Measurements from ENCODE around the gene CCDC85A. TPM values are rescaled to one million over a fixed set of nuclear protein-coding genes. Genes with fewer than 3 reads are reported as not detected.

CCDC85A gene
- total RNA-seq, 1 experiment from 2014 or later: 0.10 TPM

GRCh38 chr2:56185582-56186046, 1.8 kb downstream of the CCDC85A start:
- ChIA-PET CTCF (interaction anchor here (3.5 kb wide), 1 partner anchor 565 kb away, joined by 22 read pairs; no protein-coding TSS in a partner anchor), RAD21 (ENCODE audit: low non-redundant PET in 1 of 2, low total read pairs in 2 of 2, uncharacterized antibody in 2 of 2, unreplicated experiment in 2 of 2) (no interaction called here), POLR2A (no interaction called here)
- H2AFZ ChIP-seq (ENCODE audit: low read depth, low read length, poor library complexity, severe bottlenecking): peak overlapping the region; percentile 98
- no TSS peak for BruUV-seq (replicated peaks)
- H3K27ac ChIP-seq (ENCODE audit: low read depth, low read length): no peak overlapping the region
- H3K9ac ChIP-seq (ENCODE audit: low read length): no peak overlapping the region
- TF ChIP-seq CTCF (IDR thresholded peaks at IDR 0.05 in 2 of 3, conservative IDR thresholded peaks at IDR 0.05 in 1 of 3; ENCODE audit: borderline replicate concordance in 1 of 3, insufficient read depth in 1 of 3, low read depth in 2 of 3, low read length in 2 of 3) (peak in 2 of 3 experiments; percentile 28 to 32; a peak in 4 of 6 replicates), ZFX (IDR thresholded peaks at IDR 0.05) (no peak), FOSL1 (IDR thresholded peaks at IDR 0.05; ENCODE audit: low read depth) (no peak), EGR1 (IDR thresholded peaks at IDR 0.05; ENCODE audit: low read depth) (no peak), SIN3A (IDR thresholded peaks at IDR 0.05; ENCODE audit: low read depth) (no peak), POLR2AphosphoS5 (IDR thresholded peaks at IDR 0.05; ENCODE audit: low read depth, low read length) (no peak), ZNF274 (IDR thresholded peaks at IDR 0.05; ENCODE audit: low read depth, low read length) (no peak), TCF7L2 (IDR thresholded peaks at IDR 0.05; ENCODE audit: borderline replicate concordance, extremely low read depth, insufficient read depth, insufficient read length) (no peak)
- ATAC-seq (peak; percentile 53), DNase-seq (ENCODE audit: low read depth, low spot score) (no peak)
- peak overlapping the region; percentile 45 to 63 for H3K4me3 ChIP-seq (replicated peaks in 1 of 2; ENCODE audit: low read depth in 1 of 2, low read length in 2 of 2)
- H3K36me3 ChIP-seq (ENCODE audit: control insufficient read depth in 1 of 2, insufficient read depth in 2 of 2, low read length in 2 of 2): no peaks in the 10 kb centered on the region
- no peaks in the 10 kb centered on the region for H3K9me2 ChIP-seq (ENCODE audit: insufficient read depth)
- intact Hi-C loops (cut with micrococcal nuclease): loop anchor here (5.0 kb wide), 1 partner anchor 1187 kb away; no protein-coding TSS in a partner anchor
- H3K79me2 ChIP-seq (ENCODE audit: insufficient read depth, low read length): no peaks in the 10 kb centered on the region
- peaks cover 3 to 25% of the 10 kb centered on the region in 2 experiments; a peak in 3 of 4 replicates for H3K4me1 ChIP-seq (ENCODE audit: control insufficient read depth in 1 of 2, insufficient read depth in 2 of 2, low read length in 2 of 2)
- no peaks in the 10 kb centered on the region for H4K20me1 ChIP-seq (ENCODE audit: insufficient read depth)
- no peaks in the 10 kb centered on the region for H3K27me3 ChIP-seq (ENCODE audit: insufficient read depth, low read length)
- H3K4me2 ChIP-seq (ENCODE audit: low read length): peak overlapping the region; percentile 88
- H3K9me3 ChIP-seq (ENCODE audit: control insufficient read depth in 1 of 2, insufficient read depth in 1 of 2, low read depth in 1 of 2, low read length in 2 of 2): no peaks in the 10 kb centered on the region

Data from HCT116 (cell line).